Glutamatergic neuron (in vitro differentiated cells): ENCODE data around the gene ACCS. TPM values are rescaled to one million over a fixed set of nuclear protein-coding genes. Genes with fewer than 3 reads are reported as not detected.

Source experiments
- DNase-seq: peaks from one replicate; pipeline ENCODE4 v3.0.0; 2022
- H3K27ac Mint-ChIP-seq: one replicate; pipeline ENCODE4 v1.8.0; 2020; ENCODE audit warnings: mild to moderate bottlenecking, mixed read lengths, inconsistent platforms; ENCODE audit not compliant: unreplicated experiment
- H3K27me3 Mint-ChIP-seq: one replicate; pipeline ENCODE4 v1.8.0; 2020; ENCODE audit warnings: mild to moderate bottlenecking, moderate library complexity, mixed read lengths, inconsistent platforms; ENCODE audit not compliant: unreplicated experiment
- H3K36me3 Mint-ChIP-seq: one replicate; pipeline ENCODE4 v1.8.0; 2020; ENCODE audit warnings: mild to moderate bottlenecking, mixed read lengths, inconsistent platforms; ENCODE audit not compliant: unreplicated experiment
- H3K4me1 Mint-ChIP-seq: one replicate; pipeline ENCODE4 v1.8.0; 2020; ENCODE audit warnings: mild to moderate bottlenecking, low read depth, mixed read lengths, inconsistent platforms; ENCODE audit not compliant: unreplicated experiment
- H3K4me3 Mint-ChIP-seq: one replicate; pipeline ENCODE4 v1.8.0; 2020; ENCODE audit warnings: mild to moderate bottlenecking, mixed read lengths, inconsistent platforms; ENCODE audit not compliant: unreplicated experiment
- H3K9me3 Mint-ChIP-seq: one replicate; pipeline ENCODE4 v1.8.0; 2020; ENCODE audit warnings: mild to moderate bottlenecking, moderate library complexity, mixed read lengths, inconsistent platforms; ENCODE audit not compliant: unreplicated experiment
- total RNA-seq: library from RNA; stranded (reverse); fragmentation: NEBNext Ultra II Directional; extraction: Animal tissue kit (Norgen Biotek cat#: 25700); gene quantifications from one replicate; pipeline ENCODE4 v1.2.1, GENCODE V29; 2021; ENCODE audit not compliant: unreplicated experiment
- TF ChIP-seq, protein P1 (sequence below): fragments of 200-600 bp; sonication (generic); IDR thresholded peaks from one replicate; pipeline ENCODE4 v1.5.0; 2021; ENCODE audit not compliant: partially characterized antibody, unreplicated experiment

ACCS gene
- total RNA-seq, 1 donor from 2014 or later: 45.1 TPM

GRCh38 chr11:44113572-44113971 lies 47.5 kb downstream of the ACCS start:
- no peak overlapping the region for H3K4me3 Mint-ChIP-seq
- no peaks in the 10 kb centered on the region for H3K4me1 Mint-ChIP-seq
- H3K36me3 Mint-ChIP-seq: no peaks in the 10 kb centered on the region
- H3K27me3 Mint-ChIP-seq: no peaks in the 10 kb centered on the region
- H3K9me3 Mint-ChIP-seq: peaks cover 4% of the 10 kb centered on the region
- TF ChIP-seq, protein P1, sequence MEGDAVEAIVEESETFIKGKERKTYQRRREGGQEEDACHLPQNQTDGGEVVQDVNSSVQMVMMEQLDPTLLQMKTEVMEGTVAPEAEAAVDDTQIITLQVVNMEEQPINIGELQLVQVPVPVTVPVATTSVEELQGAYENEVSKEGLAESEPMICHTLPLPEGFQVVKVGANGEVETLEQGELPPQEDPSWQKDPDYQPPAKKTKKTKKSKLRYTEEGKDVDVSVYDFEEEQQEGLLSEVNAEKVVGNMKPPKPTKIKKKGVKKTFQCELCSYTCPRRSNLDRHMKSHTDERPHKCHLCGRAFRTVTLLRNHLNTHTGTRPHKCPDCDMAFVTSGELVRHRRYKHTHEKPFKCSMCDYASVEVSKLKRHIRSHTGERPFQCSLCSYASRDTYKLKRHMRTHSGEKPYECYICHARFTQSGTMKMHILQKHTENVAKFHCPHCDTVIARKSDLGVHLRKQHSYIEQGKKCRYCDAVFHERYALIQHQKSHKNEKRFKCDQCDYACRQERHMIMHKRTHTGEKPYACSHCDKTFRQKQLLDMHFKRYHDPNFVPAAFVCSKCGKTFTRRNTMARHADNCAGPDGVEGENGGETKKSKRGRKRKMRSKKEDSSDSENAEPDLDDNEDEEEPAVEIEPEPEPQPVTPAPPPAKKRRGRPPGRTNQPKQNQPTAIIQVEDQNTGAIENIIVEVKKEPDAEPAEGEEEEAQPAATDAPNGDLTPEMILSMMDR: no peak
- H3K27ac Mint-ChIP-seq: no peak overlapping the region
- no peak for DNase-seq

- TF ChIP-seq, protein P1: no peak
- no peak for DNase-seq
- Mint-ChIP-seq H3K36me3 (no peaks in the 10 kb centered on the region), H3K9me3 (peaks cover 4% of the 10 kb centered on the region), H3K4me1 (no peaks in the 10 kb centered on the region), H3K27me3 (no peaks in the 10 kb centered on the region), H3K27ac (no peak overlapping the region), H3K4me3 (no peak overlapping the region)
Observed at GRCh38 chr11:44116234-44116830, 50.3 kb downstream of the ACCS start.

- no peak overlapping the region for H3K27ac Mint-ChIP-seq
- no peak overlapping the region for H3K4me3 Mint-ChIP-seq
- DNase-seq: no peak
- TF ChIP-seq, protein P1: no peak
- no peaks in the 10 kb centered on the region for H3K27me3 Mint-ChIP-seq
- no peaks in the 10 kb centered on the region for H3K9me3 Mint-ChIP-seq
- H3K4me1 Mint-ChIP-seq: no peaks in the 10 kb centered on the region
- no peaks in the 10 kb centered on the region for H3K36me3 Mint-ChIP-seq
Observed at GRCh38 chr11:44120169-44120568, 54.1 kb downstream of the ACCS start.

GRCh38 chr11:44125598-44125997 lies 59.5 kb downstream of the ACCS start:
- no peak overlapping the region for H3K4me3 Mint-ChIP-seq
- H3K27me3 Mint-ChIP-seq: no peaks in the 10 kb centered on the region
- TF ChIP-seq, protein P1: no peak
- H3K4me1 Mint-ChIP-seq: no peaks in the 10 kb centered on the region
- no peak overlapping the region for H3K27ac Mint-ChIP-seq
- no peaks in the 10 kb centered on the region for H3K36me3 Mint-ChIP-seq
- DNase-seq: no peak
- H3K9me3 Mint-ChIP-seq: no peaks in the 10 kb centered on the region

- no peak for DNase-seq
- Mint-ChIP-seq H3K4me3 (no peak overlapping the region), H3K9me3 (no peaks in the 10 kb centered on the region), H3K27ac (no peak overlapping the region), H3K27me3 (no peaks in the 10 kb centered on the region), H3K4me1 (no peaks in the 10 kb centered on the region), H3K36me3 (no peaks in the 10 kb centered on the region)
- TF ChIP-seq, protein P1: no peak
Observed at GRCh38 chr11:44126304-44126703, 60.2 kb downstream of the ACCS start.
